Erythroblast (primary cell): ENCODE measurements around the gene SRSF3.

Source experiments
- GATA1 ChIP-seq: IDR thresholded peaks from 2 replicates; pipeline ENCODE4 v1.6.1; 2011; ENCODE audit warnings: low read depth, mild to moderate bottlenecking, control low read depth, low read length, moderate library complexity
- POLR2A ChIP-seq: IDR thresholded peaks from 2 replicates; pipeline ENCODE4 v1.6.1; 2011; ENCODE audit warnings: mild to moderate bottlenecking, low read length

DNA sequence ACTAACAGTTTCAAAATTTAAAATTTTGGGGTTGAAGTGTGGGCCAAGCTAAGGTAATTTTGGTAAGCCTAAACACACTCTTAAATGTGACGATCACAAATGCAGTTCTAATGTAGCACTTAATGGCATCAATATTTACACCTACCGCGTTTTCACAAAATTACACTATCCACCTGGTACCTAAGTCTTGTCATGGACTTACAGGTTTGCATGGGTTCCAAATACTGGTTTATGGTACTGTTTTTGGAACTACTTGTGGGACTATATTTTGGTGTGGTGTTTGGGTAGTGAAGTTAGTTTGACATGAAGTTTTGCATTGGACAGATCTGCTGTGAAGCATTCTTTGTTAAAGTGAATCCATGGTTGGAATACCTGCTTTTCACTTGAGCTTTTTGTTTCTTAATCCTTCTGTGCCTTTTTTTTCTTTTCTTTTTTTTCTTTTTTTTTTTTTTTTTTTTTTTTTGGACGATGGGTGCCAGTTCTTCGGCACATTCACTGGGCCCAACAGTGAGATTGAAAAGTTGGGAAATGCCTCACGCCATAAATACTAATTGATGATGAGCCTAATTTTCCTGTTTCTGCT, 6.5 kb downstream of the SRSF3 start:
- TF ChIP-seq POLR2A (no peak), GATA1 (no peak)
